ENCODE data around the gene GAMT. TPM values are rescaled to one million over a fixed set of nuclear protein-coding genes. Genes with fewer than 3 reads are reported as not detected.

Gene GAMT
- total RNA-seq, 3 donors from 2014 or later: 1.6 to 7.0 (median 2.1) TPM

DNA sequence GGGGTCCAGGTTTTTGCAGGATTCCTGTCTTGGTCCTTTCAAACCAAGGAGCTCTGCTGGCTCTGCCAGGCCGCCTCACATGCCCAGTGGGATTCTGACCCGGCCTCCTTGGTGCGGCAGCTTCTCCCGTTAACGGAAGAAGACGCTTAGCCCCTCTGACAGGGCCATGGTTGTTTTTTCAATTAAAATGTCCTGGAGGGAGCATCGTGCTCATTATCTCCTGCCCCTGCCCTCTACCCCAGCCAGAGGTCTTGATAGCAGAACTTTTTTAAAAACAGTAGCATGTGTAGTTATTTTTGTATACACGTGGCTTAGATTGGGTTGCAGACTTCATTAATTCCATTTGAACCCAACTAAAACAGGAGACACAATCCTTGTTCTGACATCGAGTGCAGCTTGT lies 25.4 kb upstream of the GAMT start:
- Histone ChIP-seq H3K9me3 (no peaks in the 10 kb centered on the region), H3K4me1 (ENCODE audit: low read depth) (no peaks in the 10 kb centered on the region), H3K36me3 (ENCODE audit: low read depth) (peaks cover 17% of the 10 kb centered on the region), H3K4me3 (no peak overlapping the region)
- TF ChIP-seq CTCF (IDR thresholded peaks at IDR 0.05): no peak
- no peak for ATAC-seq
- intact Hi-C loops (cut with DNase I, micrococcal nuclease): no loop called here
- DNase-seq: no peak

GRCh38 chr19:1425902-1426301 lies 24.6 kb upstream of the GAMT start:
- peaks cover 22% of the 10 kb centered on the region for H3K36me3 ChIP-seq (ENCODE audit: low read depth)
- DNase-seq: no peak
- H3K4me1 ChIP-seq (ENCODE audit: low read depth): no peaks in the 10 kb centered on the region
- no peak for TF ChIP-seq CTCF (IDR thresholded peaks at IDR 0.05)
- intact Hi-C loops (cut with DNase I, micrococcal nuclease): no loop called here
- H3K4me3 ChIP-seq: no peak overlapping the region
- no peak for ATAC-seq
- H3K9me3 ChIP-seq: no peaks in the 10 kb centered on the region

DNA sequence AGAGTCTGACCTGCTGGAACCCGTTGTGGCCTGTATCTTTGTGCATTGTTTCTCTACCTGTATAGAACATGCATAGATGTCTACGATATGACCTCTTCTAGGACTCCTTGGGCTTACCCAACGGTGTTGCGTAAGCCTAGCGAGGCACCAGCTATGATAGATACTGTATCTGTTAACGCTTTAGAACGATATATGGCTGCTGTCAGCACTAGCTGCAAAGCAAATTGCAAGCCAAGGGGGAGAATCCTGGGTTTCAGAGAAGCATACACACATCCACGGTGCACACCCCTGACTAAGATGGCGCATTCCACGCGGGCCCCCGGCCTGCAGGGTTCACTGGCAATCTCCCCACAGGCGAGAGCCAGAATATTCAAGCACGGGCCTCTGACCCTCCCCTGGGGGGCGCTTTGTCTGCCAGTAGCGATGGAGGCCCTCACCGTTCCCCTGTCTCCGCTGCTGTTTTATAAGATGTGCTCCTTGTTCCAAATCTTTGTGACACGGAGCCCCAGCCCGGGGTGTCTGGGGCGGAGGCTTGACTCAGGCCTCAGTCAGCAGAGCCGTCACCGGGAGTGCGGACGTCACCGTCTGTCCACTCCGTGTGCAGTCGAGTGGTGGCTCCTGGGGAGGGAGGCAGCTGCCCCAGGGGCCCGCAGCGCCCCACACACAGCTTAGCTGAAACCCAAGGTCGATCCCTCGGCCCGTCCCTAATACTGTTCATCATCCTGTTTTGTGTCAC lies 23.9 kb upstream of the GAMT start:
- no peak overlapping the region for H3K4me3 ChIP-seq
- ATAC-seq (no peak), DNase-seq (no peak)
- peaks cover 21% of the 10 kb centered on the region for H3K36me3 ChIP-seq (ENCODE audit: low read depth)
- no peak for TF ChIP-seq CTCF (IDR thresholded peaks at IDR 0.05)
- no peaks in the 10 kb centered on the region for H3K9me3 ChIP-seq
- H3K4me1 ChIP-seq (ENCODE audit: low read depth): no peaks in the 10 kb centered on the region
- intact Hi-C loops (cut with DNase I, micrococcal nuclease): no loop called here

- Histone ChIP-seq H3K4me1 (ENCODE audit: low read depth) (no peaks in the 10 kb centered on the region), H3K4me3 (no peak overlapping the region), H3K9me3 (no peaks in the 10 kb centered on the region), H3K36me3 (ENCODE audit: low read depth) (peaks cover 18% of the 10 kb centered on the region)
- DNase-seq (peak in 1 of 3 donors; percentile 46), ATAC-seq (peak; percentile 64)
- TF ChIP-seq CTCF (IDR thresholded peaks at IDR 0.05): no peak
- intact Hi-C loops (cut with DNase I, micrococcal nuclease): no loop called here
Measured at GRCh38 chr19:1424192-1424955, 23.0 kb upstream of the GAMT start.

DNA sequence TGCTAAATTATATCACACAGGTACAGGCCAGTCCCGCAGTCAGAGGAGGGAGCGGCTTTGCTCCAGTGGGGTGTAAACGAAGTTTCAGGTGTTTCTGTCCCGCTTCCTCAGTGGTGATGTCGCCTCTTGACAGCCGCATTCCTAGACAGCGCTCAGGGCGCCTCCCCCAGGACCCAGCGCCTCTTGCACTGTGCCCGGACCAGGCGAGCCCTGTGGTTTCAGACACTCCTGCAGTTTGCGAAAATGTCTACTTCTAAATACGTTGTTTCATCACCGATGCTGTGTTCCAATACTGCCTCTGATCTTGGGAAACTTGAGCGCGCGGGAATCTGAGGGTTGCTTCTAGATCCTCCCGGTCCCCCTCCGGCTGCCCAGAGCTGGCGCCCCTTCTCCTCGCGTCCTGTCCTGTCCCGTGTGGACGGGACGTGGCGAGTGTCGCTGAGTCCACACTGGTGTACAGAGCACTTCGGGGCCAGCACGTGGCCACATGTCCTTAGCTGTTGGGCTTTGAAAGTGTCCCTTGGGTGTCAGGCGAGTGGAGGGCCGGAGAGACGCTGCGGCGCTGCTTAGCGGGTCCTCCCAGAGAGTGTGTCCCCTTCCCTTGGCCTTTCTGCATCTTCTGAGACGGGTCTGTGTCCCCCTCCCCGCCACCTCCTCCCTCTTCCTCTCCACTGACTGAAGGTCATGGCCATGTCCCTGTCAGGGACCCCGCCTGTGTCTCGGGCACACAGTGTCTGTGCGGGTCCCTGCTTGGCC lies 22.3 kb upstream of the GAMT start:
- intact Hi-C loops (cut with DNase I, micrococcal nuclease): no loop called here
- TF ChIP-seq CTCF (IDR thresholded peaks at IDR 0.05): no peak
- no peak for DNase-seq
- Histone ChIP-seq H3K36me3 (ENCODE audit: low read depth) (peaks cover 18% of the 10 kb centered on the region), H3K4me3 (no peak overlapping the region), H3K9me3 (no peaks in the 10 kb centered on the region), H3K4me1 (ENCODE audit: low read depth) (no peaks in the 10 kb centered on the region)
- peak; percentile 4 for ATAC-seq

Measured in mucosa of descending colon (tissue), 3 donors.